Stimulated activated memory B cell treated with anti-CD40 and anti-IgM and Interleukin-4, amounts not matched to agents 10 μg/mL and 1 μg/mL and 100 μg/mL, for 72 hours (primary cell): Measurements from ENCODE around the gene LILRA5.
"Not testable (repeated sequence)": the region's sequence is repeated elsewhere in the genome, so short reads cannot be mapped to it uniquely, and the experiment has no call there.

Source experiments
- ATAC-seq: fragments of 150-1000 bp; cut with Tn5 transposase; 2 replicates; pipeline ENCODE4 v1.10.0; 2021
- H3K27ac Mint-ChIP-seq: one replicate; pipeline ENCODE4 v1.8.0; 2022; ENCODE audit warnings: mild to moderate bottlenecking, mixed read lengths
- H3K27me3 Mint-ChIP-seq: one replicate; pipeline ENCODE4 v1.8.0; 2022; ENCODE audit warnings: mixed read lengths
- H3K36me3 Mint-ChIP-seq: one replicate; pipeline ENCODE4 v1.8.0; 2022; ENCODE audit warnings: mixed read lengths
- H3K4me1 Mint-ChIP-seq: one replicate; pipeline ENCODE4 v1.8.0; 2022; ENCODE audit warnings: mixed read lengths
- H3K4me3 Mint-ChIP-seq: one replicate; pipeline ENCODE4 v1.8.0; 2022; ENCODE audit warnings: mild to moderate bottlenecking, moderate library complexity, mixed read lengths
- H3K9me3 Mint-ChIP-seq: one replicate; pipeline ENCODE4 v1.8.0; 2022; ENCODE audit warnings: mixed read lengths

The LILRA5 gene

DNA sequence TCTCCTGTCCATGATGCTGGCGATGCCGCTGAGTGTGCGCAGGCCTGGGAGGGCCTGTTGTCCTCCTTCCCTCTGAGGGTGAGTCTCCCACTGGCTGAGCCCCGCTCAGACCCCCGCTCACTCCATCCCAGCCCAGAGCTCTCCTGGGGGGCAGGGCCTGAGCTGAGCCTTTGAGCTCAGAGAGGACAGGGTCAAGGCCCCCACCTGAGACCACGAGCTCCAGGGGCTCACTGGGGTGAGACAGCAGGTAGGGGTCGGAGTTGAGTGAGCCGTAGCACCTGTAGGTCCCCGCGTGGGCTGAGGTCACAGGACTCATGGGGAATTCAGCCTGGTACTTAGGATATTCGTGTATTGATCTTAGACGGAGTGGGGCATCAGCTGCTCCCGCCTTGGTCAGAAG, 34.9 kb downstream of the LILRA5 start:
- H3K4me3 Mint-ChIP-seq, ATAC-seq, H3K9me3 Mint-ChIP-seq, H3K36me3 Mint-ChIP-seq: not testable (repeated sequence)
- peak overlapping the region; percentile 42 for H3K27ac Mint-ChIP-seq
- H3K4me1 Mint-ChIP-seq = peaks cover 42% of the 10 kb centered on the region
- H3K27me3 Mint-ChIP-seq = peaks cover 59% of the 10 kb centered on the region

DNA sequence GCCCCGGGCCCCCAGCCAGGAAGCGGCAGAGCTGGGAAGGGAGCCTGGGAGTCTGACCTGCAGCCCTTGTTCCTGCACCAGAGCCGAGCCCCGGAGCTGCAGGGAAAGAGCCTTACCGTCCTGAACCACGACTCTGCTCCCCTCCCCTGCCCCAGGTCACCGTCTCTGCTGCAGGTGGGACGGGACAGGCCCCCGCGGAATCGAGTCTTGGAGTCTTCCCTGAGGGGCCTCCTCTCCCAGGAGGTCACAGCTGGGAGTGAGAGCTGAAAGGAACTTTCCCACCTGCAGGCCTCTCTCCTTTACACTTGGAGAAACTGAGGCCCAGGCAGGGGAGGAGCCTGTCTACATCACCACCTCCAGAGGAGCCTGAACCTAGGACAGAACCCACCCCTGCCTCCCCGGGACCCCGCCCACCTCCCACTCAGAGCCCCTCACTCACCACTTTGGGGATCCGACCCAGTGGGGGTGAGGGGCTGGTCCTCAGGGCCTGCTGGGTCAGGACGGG, 35.8 kb downstream of the LILRA5 start:
- ATAC-seq, H3K36me3 Mint-ChIP-seq, H3K9me3 Mint-ChIP-seq, H3K4me3 Mint-ChIP-seq, H3K27ac Mint-ChIP-seq: not testable (repeated sequence)
- Mint-ChIP-seq H3K27me3 (peaks cover 65% of the 10 kb centered on the region), H3K4me1 (peaks cover 38% of the 10 kb centered on the region)

DNA sequence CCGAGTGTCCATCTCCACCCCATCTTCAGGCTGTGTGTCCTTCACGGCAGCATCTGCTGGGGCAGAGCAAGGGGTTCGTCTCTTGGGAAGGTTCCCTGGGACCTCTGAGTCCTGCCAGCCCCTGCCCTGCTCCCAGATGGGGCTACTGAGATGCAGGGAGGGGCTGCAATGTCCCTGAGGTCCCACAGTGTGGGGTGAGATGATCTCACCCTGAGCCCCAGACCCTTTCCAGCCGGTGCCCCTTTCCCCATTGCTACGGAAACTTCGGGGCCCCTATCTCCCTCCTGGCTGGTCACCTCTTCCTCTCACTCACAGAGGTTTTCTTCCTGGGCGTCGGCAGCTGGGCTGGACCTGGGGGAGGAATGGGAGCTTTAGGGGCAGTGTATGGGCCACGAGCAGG, 37.0 kb downstream of the LILRA5 start:
- Mint-ChIP-seq H3K27me3 (peaks cover 68% of the 10 kb centered on the region), H3K9me3 (no peaks in the 10 kb centered on the region), H3K4me3 (no peak overlapping the region), H3K27ac (no peak overlapping the region), H3K36me3 (no peaks in the 10 kb centered on the region), H3K4me1 (peaks cover 35% of the 10 kb centered on the region)
- ATAC-seq = no peak

DNA sequence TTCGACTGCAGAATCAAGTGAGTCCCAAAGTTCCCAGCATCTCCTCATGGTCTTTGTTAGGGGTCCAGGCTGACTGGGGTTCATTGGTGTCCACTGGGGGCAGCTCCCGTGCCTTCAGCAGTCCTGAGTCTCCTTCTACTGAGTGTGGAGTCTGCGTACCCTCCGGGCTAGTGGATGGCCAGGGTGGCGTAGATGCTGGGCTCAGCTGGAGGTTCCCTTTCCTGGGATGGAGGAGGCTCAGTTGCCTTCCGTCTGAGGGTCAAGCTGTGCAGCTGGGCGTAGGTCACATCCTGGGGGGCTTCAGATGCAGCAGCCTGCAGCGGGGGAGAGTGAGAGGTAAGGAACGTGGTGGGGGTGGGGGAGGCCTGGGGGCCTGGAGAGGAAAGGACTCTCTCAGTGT, 38.5 kb downstream of the LILRA5 start:
- not testable (repeated sequence) for H3K9me3 Mint-ChIP-seq, H3K27ac Mint-ChIP-seq, ATAC-seq, H3K4me3 Mint-ChIP-seq, H3K36me3 Mint-ChIP-seq
- Mint-ChIP-seq H3K4me1 (peaks cover 22% of the 10 kb centered on the region), H3K27me3 (peaks cover 59% of the 10 kb centered on the region)

DNA sequence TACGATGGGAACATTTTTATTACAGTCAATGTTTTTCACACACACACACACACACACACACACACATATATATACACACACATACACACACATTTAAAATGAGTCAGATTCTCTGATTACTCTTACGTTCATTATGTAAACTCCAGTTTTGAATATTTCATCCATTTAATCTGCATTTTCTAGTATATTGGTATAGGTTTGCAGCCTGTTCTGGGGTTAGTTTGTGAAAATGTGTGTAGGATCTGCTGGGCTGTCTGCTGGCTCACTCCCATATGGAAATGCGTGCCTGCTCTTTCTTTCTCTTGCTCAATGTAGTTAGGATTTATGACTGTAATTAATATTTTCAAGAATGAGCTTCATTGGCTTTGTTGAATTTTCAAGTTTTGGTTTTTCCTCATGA, 39.1 kb downstream of the LILRA5 start:
- no peak overlapping the region for H3K4me3 Mint-ChIP-seq
- H3K36me3 Mint-ChIP-seq = no peaks in the 10 kb centered on the region
- no peak for ATAC-seq
- H3K9me3 Mint-ChIP-seq = no peaks in the 10 kb centered on the region
- H3K27ac Mint-ChIP-seq = no peak overlapping the region
- peaks cover 52% of the 10 kb centered on the region for H3K27me3 Mint-ChIP-seq
- peaks cover 15% of the 10 kb centered on the region for H3K4me1 Mint-ChIP-seq

DNA sequence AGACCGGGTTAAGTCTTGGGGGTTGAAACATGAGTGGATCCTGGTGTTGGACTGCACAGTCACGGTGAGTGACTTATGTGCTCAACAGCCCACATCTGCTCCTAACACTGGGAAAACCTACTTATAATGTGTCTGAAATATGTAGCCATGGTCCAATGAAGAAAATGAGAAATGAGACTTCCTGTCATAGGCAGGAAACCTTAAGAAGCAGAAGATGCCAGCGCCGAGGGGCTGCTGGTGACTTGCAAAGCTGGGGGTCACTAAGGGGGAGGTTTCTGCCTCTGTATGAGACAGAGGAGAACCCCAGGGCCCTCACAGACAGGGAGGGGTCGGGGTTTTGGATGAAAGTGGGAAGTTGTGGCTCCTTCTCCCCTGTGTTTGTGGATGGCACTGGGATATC, 40.8 kb downstream of the LILRA5 start:
- H3K4me3 Mint-ChIP-seq, ATAC-seq, H3K9me3 Mint-ChIP-seq, H3K27ac Mint-ChIP-seq, H3K36me3 Mint-ChIP-seq: not testable (repeated sequence)
- Mint-ChIP-seq H3K27me3 (peaks cover 48% of the 10 kb centered on the region), H3K4me1 (peaks cover 14% of the 10 kb centered on the region)

DNA sequence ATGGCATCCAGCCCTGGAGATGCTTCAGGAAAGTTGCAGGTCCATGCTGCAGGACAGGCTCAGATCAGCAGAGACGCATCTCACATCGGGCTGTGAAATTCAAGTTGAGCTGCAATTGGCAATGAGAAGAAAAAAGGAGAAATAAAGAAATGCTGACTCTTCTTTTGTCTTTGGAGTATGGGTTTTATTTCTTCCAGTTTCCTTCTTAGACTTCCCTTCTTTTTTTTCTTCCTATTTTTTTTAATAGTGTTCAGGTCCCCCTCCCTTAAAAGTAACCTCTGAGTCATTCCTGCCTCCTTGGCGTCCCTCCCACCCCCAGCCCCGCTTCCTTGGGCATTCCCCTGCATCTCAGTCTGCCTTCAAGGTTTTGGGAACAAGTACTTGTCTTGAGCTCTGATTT, 41.4 kb downstream of the LILRA5 start:
- not testable (repeated sequence) for ATAC-seq

DNA sequence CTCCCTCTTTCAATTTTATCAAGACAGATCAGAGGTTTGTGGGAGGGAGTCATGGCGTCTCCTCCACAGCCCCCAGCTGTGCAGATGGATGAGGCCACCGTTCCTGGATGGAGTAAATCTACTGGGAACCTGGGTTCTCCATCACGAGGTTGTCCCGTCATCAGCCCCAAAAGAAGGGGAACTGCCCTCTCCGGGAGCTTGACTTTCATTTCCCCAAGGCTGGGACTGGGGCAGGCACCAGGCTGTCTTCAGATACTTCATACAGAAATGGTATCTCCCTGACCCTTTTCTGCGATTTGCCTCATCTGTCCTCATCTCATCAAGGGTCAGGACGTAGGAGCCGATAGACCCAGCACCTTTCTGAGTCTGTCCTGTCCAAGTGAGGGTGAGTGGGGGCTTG, 41.9 kb downstream of the LILRA5 start:
- Mint-ChIP-seq H3K9me3 (no peaks in the 10 kb centered on the region), H3K36me3 (no peaks in the 10 kb centered on the region), H3K4me1 (peaks cover 19% of the 10 kb centered on the region), H3K27me3 (peaks cover 45% of the 10 kb centered on the region), H3K27ac (no peak overlapping the region), H3K4me3 (no peak overlapping the region)
- ATAC-seq = peak; percentile 47

More for the DNA sequence above, 41.4 kb downstream of the LILRA5 start:
- H3K4me3 Mint-ChIP-seq, H3K36me3 Mint-ChIP-seq, H3K9me3 Mint-ChIP-seq, H3K27ac Mint-ChIP-seq: not testable (repeated sequence)
- Mint-ChIP-seq H3K27me3 (peaks cover 48% of the 10 kb centered on the region), H3K4me1 (peaks cover 14% of the 10 kb centered on the region)

DNA sequence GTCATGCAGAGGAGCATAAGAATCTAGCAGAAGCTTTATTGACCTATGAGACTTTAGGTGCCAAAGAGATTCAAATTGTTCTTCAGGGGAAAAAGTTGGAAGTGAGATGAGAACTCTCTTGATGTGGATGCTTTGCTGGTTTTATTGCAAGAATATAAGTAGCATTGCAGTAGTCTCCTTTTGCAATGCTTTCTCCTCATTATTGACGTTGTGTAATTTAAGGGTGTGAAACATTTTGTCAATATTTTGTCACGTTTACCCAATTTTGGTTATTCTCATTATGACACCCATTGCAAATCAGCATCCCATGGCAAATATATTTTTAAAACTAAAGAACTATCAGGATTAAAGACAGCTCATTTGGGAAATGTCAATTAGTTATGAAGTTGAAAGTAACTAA, 44.0 kb downstream of the LILRA5 start:
- Mint-ChIP-seq H3K27me3 (peaks cover 36% of the 10 kb centered on the region), H3K4me3 (no peak overlapping the region), H3K36me3 (no peaks in the 10 kb centered on the region), H3K27ac (no peak overlapping the region), H3K9me3 (no peaks in the 10 kb centered on the region), H3K4me1 (peaks cover 21% of the 10 kb centered on the region)
- ATAC-seq = no peak

DNA sequence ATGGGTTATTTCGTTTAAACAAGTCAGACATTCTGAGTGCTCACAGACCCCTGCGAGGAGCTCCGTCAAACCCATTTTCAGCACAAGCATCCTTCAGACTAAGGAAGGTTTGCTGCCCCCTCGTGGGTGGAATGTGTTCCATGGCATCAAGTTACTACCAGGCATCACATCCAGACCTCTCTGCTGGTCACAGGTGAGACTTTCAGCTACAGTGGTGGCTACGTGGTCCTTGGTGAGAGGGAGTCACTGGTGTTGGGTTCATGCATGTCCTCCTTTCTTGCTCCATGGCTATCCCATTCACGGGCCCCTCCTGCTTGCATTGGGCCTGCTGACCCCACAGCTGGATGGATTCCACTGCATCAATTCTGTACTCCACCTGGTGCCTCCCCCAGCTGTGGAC, 46.8 kb downstream of the LILRA5 start:
- H3K9me3 Mint-ChIP-seq = no peaks in the 10 kb centered on the region
- no peak overlapping the region for H3K4me3 Mint-ChIP-seq
- no peak overlapping the region for H3K27ac Mint-ChIP-seq
- peak; percentile 69 for ATAC-seq
- peaks cover 18% of the 10 kb centered on the region for H3K27me3 Mint-ChIP-seq
- H3K36me3 Mint-ChIP-seq = no peaks in the 10 kb centered on the region
- peaks cover 9% of the 10 kb centered on the region for H3K4me1 Mint-ChIP-seq

DNA sequence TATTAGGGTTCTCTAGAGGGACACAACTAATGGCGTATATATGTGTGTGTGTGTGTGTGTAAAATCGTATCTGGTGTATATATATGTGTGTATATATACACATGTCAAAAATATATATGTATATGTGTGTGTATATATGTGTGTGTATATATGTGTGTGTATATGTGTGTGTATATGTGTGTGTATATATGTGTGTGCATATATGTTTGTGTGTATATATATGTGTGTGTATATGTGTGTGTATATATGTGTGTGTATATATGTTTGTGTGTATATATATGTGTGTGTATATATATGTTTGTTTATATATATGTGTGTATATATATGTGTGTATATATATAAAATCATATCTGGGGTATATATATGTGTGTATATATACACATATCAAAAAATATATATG, 50.5 kb downstream of the LILRA5 start:
- Mint-ChIP-seq H3K27me3 (peaks cover 16% of the 10 kb centered on the region), H3K9me3 (no peaks in the 10 kb centered on the region), H3K36me3 (no peaks in the 10 kb centered on the region), H3K27ac (no peak overlapping the region), H3K4me3 (no peak overlapping the region), H3K4me1 (peaks cover 7% of the 10 kb centered on the region)
- no peak for ATAC-seq

DNA sequence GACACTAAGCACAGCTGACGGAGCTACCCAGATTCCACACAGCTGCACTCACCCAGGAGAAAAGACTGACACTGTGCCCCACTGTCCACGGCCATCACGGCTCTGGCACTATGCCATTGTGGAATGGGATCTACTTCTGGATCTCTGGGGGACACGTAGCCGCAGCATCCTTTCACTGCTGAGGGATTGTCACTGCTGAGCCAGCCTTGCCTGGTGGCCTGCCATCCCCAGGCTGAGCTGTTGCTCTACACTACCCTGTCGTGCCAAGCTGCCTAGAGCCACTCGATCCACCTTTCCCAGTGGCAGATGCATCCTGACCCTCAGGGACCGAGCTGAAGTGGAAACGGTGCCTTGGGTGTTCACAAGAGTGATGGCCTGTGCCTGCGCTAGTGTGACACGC, 50.9 kb downstream of the LILRA5 start:
- Mint-ChIP-seq H3K4me1 (peaks cover 7% of the 10 kb centered on the region), H3K27me3 (peaks cover 19% of the 10 kb centered on the region), H3K9me3 (no peaks in the 10 kb centered on the region), H3K36me3 (no peaks in the 10 kb centered on the region), H3K27ac (no peak overlapping the region), H3K4me3 (no peak overlapping the region)
- ATAC-seq = no peak

DNA sequence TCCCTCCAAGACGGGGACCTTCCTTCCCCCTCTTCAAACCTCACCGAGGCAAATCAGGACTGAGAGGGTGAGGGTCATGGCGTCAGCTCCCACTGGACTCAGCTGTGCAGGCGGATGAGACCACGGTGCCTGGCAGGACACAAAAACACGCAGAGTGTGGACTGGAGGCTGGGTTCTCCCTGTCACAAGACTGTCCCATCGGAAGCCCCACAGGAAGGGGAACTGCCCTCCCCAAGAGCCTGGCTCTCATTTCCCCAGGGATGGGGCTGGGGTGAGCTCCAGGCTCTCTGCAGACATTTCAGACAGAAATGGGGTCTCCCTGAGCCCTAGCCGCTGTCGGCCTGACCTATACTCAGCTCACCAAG, 55.9 kb downstream of the LILRA5 start, which contains the start of gene LILRB5:
LILRB5 (minus strand) TSS at position 158 of the 365 bp plus-strand sequence; CDS start at position 78, 80 bp downstream.
- Mint-ChIP-seq H3K4me1 (no peaks in the 10 kb centered on the region), H3K27ac (no peak within 1 kb of the TSS), H3K27me3 (peaks cover 47% of the 10 kb centered on the region), H3K36me3 (no peaks in the 10 kb centered on the region), H3K4me3 (no peak within 1 kb of the TSS), H3K9me3 (no peaks in the 10 kb centered on the region)
- ATAC-seq = no peak
